ENCODE measurements around the gene HEYL.

- TF ChIP-seq, protein P1, sequence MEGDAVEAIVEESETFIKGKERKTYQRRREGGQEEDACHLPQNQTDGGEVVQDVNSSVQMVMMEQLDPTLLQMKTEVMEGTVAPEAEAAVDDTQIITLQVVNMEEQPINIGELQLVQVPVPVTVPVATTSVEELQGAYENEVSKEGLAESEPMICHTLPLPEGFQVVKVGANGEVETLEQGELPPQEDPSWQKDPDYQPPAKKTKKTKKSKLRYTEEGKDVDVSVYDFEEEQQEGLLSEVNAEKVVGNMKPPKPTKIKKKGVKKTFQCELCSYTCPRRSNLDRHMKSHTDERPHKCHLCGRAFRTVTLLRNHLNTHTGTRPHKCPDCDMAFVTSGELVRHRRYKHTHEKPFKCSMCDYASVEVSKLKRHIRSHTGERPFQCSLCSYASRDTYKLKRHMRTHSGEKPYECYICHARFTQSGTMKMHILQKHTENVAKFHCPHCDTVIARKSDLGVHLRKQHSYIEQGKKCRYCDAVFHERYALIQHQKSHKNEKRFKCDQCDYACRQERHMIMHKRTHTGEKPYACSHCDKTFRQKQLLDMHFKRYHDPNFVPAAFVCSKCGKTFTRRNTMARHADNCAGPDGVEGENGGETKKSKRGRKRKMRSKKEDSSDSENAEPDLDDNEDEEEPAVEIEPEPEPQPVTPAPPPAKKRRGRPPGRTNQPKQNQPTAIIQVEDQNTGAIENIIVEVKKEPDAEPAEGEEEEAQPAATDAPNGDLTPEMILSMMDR (IDR thresholded peaks at IDR 0.05), result peak; percentile 75 to 93 (median 89)
- TF ChIP-seq POLR2A (IDR thresholded peaks at IDR 0.05) (no peak), POLR2AphosphoS5 (IDR thresholded peaks at IDR 0.05) (peak; percentile 76)
Observed at GRCh38 chr1:39653546-39654031, 14.1 kb upstream of the HEYL start.
